GM18502 (cell line): ENCODE results near the gene CACNA2D2.

Source experiments
- ATAC-seq: cut with Tn5 transposase; IDR thresholded peaks from one replicate; pipeline ENCODE4 v1.9.1; 2021; ENCODE audit warnings: mild to moderate bottlenecking; ENCODE audit not compliant: unreplicated experiment, poor library complexity

CACNA2D2 gene

DNA sequence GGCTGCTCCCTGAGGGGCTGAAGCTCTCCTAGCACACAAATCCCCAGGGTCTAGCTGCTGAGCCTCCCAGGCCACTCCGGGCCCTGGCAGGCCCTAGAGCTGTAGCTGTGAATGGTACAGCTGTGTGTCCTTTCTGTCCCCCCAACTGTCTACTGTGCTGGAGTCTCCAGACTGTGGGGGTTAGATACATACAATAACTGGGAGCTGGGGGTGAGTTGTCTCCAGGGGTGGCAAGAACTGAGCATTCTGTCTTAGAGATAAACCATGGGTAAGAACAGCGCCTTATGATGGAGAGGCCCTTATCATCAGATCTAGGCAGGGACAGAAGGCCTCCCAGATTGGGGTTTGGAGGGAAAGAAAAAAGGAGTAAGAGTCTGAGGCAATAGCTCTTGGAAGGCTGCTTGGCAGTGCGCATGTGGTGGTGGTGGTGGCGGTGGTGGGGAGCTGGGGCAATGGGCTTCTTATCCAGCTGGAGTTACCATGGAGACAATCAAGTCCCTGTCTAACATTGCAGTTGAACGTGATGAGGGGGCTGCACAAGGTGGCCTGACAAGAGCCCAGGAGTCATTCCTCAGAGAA is 149.2 kb downstream of the CACNA2D2 start:
- ATAC-seq: no peak

DNA sequence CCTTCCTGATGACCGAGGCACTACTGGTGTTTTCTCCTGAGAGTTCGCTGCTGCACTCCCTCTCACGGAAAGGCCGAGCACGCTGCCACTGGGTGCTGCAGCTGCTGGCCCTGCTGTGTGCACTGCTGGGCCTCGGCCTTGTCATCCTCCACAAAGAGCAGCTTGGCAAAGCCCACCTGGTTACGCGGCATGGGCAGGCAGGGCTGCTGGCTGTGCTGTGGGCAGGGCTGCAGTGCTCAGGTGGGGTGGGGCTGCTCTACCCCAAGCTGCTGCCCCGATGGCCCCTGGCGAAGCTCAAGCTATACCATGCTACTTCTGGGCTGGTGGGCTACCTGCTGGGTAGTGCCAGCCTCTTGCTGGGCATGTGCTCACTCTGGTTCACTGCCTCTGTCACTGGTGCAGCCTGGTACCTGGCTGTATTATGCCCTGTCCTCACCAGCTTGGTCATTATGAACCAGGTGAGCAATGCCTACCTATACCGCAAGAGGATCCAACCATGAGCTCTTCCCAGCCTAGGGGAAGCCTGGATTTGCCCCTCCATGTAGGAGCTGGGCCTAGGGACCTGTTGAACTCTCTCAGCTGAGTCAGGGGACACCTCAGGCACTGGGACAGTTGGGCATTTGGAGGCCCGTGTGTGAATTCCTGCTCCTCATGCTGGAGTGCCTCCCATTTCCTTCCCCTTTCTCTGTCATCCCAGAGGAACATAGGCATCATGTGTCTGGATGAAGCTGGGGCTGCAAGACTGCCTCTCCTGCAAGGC is 150.0 kb downstream of the CACNA2D2 start:
- no peak for ATAC-seq

DNA sequence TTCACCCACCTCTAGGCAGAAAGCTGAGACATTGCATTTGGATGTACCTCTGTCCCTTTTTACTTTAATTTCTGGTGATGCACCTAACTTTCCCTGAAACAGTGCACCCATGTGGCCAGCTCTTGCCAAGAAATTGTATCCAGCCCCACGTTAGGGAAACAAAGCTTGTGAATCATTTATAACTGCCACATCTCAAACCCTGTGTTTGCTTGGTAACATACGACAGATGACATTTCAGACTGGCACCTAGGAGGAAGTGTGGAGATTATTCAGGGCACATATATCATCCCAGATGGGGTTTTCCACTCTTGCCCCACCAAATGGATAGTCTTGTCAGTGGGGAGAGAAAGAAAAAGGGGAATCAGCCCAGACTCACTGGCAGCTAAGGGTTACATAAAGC is 150.7 kb downstream of the CACNA2D2 start:
- ATAC-seq: no peak

DNA sequence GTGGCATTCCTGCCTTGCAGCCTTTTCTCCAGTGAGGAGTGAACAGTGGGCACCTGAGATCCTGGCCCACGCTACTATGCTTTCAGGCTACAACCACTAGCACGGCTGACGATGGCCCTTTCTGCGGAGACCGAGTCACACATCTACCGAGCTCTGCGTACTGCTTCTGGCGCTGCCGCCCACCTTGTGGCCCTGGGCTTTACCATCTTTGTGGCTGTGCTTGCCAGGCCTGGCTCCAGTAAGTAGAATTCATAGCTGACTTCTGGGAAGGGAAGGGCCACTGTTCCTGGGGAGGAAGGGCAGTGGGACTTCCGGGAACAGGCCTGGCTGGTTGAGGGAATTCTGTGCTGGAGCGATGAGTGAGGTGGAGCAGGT is 152.1 kb downstream of the CACNA2D2 start:
- ATAC-seq: no peak

DNA sequence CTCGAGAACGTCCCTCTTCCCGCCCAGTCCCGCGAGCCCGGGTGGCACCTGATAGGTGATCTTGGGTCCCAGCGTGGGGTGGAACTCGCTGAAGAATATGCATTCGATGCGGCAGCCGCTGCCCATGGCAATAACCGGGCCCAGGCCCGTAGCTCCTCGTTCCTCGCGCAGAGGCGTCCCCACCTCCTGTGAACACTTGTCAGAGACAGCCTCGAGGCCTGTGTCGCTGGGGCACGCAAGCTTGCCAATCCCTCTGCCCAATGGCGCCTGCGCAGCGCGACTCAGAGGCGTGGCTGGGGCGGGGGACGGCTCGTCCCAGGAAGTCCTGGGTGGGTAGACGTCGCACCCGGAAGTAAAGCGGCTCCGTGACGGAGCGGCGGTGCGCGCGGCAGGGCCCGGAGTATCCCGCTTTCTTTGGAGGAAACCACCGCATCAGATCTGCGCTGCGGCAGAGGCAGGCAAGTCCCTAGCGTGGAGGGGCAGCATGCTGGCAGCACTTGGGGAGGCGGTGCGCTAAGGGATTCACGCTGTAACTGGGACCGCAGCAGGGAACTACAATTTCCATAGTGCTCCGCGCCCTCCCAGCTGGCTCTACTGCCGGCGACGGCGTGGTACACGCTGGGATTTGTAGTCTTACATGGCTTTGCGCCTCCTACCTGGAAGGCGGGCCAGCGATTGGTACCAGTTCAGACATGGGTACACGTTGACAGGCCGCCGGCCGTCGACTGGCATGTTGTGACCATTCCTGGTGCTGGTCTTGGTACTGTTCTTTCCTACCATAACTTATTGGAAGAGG is 152.7 kb downstream of the CACNA2D2 start, which contains the start of the genes CYB561D2 and NPRL2:
Gene CYB561D2, plus strand, starts transcription at position 336 of the 796 bp plus-strand sequence. CDS start 572 bp downstream, outside the sequence.
Gene NPRL2, minus strand, starts transcription at position 249 of the 796 bp plus-strand sequence. Its CDS starts 123 bp downstream, at position 126.
- ATAC-seq: peak; percentile 84

DNA sequence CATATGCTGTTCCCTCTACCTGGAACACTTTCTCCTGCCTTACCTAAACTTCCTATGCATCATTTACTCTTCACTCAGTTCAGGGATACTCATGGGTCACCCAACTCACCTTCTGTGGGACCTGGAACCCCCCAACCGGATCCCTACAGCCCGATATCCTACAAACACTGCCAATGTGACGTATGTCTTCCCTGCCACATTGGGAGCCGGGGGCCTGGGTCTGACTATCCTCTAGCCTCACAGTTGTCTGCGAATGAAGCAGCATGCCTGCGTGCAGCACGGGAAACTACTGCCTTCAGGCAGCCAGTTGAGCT is 153.3 kb downstream of the CACNA2D2 start:
- no peak for ATAC-seq

DNA sequence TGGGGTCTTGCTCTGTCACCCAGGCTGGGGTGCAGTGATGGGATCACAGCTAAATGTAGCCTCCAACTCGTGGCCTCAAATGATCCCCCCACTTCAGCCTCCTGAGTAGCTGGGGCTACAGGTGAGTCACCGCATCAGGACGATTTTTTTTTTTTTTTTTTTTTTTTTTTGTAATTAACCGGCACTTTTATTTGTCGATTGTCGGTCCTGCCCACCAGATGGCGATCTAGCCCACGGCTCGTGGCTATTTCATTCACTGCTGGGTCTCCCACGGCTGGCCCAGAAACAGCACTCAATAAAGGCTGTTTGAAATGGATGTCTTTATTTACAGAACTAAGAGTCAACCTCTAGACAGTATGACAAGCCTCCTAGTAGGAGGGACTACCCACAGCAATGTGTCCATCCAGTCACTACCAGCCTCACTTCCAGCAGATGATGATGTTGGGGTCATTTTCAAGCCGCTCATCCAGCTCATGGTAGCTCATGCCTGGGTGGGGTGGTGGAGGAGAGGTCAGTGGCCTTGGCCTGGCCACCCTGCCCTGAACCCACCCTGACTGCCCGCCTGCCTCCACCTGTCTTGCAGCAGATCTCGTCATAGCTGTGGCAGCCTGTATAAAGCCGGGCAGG is 156.1 kb downstream of the CACNA2D2 start:
- no peak for ATAC-seq

DNA sequence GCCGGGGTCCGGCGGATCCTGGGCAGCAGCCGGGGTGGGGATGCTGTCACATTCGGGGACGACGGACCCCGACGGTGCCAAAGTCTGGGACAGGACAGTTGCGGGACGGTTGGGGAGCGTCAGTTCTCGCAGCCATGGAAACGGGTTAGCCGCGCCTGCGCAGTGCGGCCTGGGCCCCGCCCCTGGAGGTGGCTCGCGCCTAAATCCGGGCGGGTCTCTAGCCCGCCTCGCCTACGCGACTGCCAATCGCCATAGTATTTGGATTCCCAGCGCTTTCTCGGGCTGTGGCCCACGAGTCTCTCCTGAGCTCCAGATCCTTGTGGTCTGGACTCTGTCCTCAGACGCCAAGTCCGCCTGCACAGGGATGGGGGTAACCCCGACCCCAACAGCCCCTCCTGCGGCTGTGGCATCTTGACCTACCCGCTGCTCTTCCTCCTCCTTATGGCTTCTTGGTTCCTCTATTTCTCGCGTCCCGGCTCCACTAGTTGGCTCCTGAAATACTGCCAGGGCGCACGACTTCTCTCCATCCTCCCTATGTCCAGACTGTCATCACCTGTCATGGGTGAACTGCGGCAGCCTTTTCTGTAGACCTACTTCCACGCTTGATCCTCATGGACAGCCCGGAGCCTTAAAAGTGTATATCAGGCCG is 157.7 kb downstream of the CACNA2D2 start, which contains the start of gene ZMYND10:
Gene ZMYND10, minus strand, starts transcription at position 147 of the 649 bp plus-strand sequence. CDS start 153 bp downstream, outside the sequence.
- ATAC-seq: peak; percentile 36

DNA sequence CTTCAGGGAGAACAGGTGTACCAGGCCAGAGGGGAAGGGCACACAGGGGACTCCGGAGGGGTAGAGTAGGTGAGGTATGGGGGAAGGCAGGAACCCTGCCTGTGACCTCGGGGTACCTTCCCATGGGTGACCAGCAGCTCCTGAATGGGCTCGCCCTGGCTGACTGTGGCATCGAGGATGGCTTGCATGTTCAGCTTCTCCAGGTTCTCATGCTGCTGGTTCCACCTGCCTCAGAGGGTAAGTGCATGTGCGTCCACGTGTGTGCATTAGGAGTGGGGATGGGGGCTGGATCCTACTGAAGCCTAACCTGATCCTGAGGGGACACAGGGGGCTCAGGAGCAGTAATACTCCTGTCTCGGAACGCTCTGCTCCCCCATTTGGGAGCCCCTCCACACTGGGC is 158.4 kb downstream of the CACNA2D2 start:
- no peak for ATAC-seq

DNA sequence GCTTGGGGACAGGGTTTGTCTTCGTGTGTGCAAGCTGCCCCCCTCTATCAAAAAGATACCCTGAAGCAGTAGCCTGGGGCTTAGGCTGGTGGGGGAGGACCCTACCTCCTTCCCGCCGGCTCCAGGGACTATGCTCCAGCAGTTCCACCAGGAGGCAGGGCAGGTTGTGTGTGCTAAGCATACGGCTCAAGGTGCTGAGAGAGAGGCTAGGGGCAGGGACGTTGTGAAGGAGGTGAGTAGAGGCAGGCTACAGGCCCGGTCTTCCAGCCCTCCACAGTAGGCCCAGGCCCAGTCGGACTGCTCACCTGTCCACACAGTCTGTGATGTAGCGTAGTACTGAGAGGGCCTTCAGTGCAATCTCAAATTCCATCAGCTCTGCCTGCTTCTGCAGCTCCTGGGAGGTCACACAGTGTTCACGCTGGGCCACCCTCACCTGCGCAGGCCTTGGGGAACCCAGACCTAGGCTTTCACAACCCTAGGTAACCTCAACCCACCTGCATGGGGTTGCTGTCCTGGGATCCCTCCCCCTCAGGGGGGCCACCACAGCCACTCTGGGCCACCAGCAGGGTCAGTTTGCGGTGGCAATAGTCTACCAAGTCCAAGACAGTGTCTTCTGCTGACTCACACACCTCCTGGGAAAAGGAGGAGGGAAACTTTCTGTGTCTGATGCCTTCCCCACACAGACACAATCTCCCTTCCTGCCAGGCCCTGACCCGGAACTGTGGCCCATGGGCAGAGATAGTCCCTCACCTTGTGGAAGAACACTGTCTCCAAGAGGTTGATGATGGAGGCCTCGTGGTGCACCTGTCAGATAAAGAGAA is 160.4 kb downstream of the CACNA2D2 start:
- ATAC-seq: no peak

DNA sequence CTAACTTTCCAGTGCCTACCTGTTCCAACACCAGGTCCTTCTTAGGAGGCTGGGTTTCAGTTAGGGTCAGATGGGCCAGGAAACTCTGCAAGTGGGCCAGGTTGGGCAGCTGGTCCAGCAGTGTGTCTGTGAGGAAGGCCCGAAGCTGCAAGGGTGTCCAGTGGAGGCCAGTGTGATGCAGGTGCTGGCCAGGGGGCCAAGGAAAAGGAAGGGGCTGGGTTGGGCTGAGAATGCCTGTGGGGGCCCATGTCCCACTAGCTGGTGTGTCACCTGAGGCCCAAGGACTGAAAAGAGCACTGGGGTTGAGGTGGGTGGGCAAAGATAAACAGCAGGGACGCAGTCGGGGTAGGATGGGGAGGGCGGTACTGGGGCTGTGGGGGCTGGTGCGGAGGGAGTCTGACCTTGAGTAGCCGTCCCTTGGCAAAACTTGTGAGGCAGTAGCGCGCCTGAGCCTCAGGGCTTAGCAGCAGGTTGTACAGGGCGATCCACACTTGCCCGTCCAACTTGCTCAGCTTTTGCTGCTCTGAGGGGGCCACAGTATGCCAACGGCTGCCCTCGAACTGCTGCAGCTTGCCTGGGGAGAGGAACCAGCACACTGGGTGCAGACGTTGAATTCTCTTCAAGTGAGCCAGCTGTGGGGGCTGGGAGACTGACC is 161.3 kb downstream of the CACNA2D2 start:
- ATAC-seq: no peak

DNA sequence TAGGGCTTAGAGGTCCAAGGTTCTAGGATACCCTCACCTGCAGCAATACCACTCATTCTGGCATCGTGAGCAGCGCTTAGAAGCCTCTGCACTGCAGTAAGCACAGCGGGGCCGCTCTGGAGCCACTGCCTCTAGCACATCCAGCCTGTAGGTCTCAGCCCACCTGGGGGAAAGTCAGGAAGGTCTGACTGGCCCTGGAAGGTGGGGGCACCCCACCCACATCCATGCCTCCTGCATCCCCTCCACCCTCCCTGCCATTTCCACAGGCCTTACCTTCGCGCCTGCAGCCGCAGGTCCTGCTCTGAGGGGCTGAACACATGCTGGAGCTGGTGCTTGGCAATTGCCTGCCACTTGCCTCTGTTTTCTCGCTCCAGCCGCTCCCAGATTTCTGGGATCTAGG is 161.9 kb downstream of the CACNA2D2 start:
- no peak for ATAC-seq

DNA sequence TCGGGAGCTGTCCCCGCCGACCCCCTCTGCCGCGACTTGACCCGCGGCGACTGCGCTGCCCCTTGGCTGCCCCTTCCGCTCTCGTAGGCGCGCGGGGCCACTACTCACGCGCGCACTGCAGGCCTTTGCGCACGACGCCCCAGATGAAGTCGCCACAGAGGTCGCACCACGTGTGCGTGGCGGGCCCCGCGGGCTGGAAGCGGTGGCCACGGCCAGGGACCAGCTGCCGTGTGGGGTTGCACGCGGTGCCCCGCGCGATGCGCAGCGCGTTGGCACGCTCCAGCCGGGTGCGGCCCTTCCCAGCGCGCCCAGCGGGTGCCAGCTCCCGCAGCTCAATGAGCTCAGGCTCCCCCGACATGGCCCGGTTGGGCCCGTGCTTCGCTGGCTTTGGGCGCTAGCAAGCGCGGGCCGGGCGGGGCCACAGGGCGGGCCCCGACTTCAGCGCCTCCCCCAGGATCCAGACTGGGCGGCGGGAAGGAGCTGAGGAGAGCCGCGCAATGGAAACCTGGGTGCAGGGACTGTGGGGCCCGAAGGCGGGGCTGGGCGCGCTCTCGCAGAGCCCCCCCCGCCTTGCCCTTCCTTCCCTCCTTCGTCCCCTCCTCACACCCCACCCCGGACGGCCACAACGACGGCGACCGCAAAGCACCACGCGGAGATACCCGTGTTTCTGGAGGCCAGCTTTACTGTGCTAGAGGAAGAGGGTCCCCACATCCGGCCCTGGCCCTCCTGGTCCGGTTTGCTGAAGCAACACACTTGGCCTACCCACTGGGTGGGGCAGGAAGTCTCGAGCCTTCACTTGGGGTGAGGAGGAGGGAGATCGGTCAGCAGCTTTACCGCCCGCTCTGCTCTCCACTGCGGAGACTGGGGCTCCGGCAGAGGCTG is 162.7 kb downstream of the CACNA2D2 start, which contains the start of gene RASSF1:
Gene RASSF1, minus strand, starts transcription at position 389 of the 882 bp plus-strand sequence. Its CDS starts 31 bp downstream, at position 358.
- no peak for ATAC-seq

DNA sequence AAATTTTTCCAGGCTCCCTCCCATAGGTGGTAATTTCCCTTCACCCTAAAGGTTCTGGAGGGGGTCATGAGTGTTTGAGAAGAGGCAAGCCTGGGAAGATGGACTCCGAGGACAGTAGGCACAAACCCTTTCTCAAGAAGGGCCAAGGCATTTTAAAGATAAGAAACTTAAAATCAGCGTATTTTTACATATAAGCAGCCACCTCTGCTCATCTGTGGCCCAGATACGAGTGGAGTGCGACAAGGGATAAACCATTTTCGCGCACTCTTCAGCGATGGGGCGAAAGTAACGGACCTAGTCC is 163.3 kb downstream of the CACNA2D2 start:
- no peak for ATAC-seq

DNA sequence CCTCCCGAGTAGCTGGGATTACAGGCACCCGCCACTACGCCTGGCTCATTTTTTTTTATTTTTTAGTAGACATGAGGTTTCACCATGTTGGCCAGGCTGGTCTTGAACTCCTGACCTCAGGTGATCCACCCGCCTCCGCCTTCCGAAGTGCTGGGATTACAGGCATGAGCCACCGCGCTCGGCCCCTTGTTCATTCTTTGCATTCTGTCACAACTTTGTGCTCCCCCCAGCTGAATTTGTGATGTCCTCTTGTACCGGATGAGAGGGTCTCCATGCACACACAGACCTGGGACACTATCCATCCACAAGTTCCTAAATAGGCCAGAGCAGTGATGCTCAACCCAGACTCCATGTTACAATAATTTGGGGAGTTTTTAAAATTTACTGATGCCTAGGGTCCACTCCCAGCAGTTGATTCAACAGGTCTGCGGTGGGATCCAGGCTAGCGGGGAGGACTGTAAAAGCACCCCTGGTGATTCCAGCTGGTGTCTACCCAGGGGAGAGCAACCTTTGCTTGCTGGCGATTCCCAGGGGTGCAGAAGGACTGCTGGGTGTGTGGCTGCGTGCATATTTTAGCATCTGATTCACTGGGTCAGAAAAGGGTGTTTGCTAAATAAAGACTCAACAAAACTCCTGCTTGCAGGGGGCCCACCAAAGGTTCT is 163.8 kb downstream of the CACNA2D2 start:
- no peak for ATAC-seq

DNA sequence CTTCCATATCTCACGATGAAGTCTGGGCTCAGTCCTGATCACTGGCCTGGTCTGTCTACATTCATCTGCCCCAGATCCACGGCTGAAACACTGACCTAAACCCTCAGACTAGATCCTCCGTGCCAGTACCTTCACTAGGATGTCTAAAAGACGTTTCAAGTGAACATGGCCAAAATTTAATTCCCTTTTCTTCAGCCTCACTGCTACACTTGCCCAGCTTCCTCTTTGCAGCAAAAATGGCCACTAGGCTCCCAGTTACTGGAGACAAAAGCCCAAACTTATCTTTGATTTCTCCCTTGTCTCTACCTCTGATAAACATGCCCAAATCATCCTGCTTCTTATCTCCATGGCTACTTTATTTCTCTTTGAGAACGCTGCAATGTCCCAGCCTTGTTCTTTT is 164.5 kb downstream of the CACNA2D2 start:
- no peak for ATAC-seq

DNA sequence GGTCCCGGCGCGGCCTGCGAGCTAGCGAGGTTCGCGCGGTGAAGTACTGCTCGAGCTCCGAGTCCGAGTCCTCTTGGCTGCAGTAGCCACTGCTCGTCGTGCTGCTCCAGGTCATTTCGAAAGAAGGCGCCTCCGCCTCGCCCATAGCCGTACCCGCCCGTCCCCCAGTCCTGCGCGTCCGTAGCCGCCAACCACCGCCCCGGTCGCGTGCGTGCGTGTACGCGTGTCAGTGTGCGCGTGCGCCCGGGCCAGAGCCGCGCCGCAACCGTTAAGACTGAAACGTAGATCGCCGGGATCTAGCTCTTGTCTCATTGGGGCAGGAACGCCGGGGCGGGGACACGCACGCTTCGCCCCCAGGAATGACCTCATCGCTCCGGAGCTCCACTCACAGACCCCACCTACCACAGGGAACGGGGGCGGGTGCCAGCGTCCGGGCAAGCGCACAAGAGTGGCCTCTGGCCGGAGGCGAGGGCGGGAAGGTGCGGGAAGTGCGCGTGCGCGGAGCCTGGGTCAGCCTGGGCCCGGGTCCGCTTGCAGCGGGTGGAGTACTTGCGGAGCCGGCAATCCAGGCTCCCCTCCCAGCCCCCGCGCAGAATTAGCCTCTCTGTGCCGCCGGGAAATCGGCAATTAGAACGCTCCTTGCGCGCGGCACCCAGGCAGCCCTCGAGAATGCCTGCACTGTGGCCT is 166.1 kb downstream of the CACNA2D2 start:
- peak; percentile 79 for ATAC-seq
